Stimulated activated naive CD4-positive, alpha-beta T cell (primary cell): Measurements from ENCODE around the gene RNU7-1.

Experiments
- DNase-seq, 6 experiments: peaks; one replicate each; lab custom pipeline; 2025; lab: John Stamatoyannopoulos, UW

Gene RNU7-1

GRCh38 chr12:6964605-6965025, 21.0 kb downstream of the RNU7-1 start:
- no peak for DNase-seq

GRCh38 chr12:6965026-6965661, 21.5 kb downstream of the RNU7-1 start:
- DNase-seq, result peak; percentile 73 to 91 (median 84)

DNA sequence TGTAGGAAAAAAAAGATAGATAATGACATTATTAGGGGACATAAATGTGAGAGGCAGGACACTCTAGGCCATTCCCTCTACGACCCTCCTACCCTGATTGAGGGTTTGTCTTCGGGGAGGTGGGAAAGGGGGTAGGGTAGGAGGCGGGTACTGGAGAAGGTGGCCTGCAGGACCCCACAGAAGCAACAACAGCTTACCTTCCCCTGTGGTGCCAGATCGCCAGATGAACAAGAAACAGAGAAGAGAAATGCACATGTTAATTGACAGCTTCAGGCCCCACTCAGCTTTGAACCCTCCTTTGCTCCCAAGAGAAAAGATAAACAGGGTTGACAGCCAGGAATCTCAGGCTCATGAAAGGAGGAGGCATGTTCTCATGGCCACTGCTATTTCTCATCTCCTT, 22.1 kb downstream of the RNU7-1 start:
- no peak for DNase-seq

GRCh38 chr12:6966351-6966750, 22.7 kb downstream of the RNU7-1 start:
- DNase-seq, result no peak

- DNase-seq, result no peak
These were observed 24.1 kb downstream of the RNU7-1 start for GRCh38 chr12:6967651-6968100.

DNA sequence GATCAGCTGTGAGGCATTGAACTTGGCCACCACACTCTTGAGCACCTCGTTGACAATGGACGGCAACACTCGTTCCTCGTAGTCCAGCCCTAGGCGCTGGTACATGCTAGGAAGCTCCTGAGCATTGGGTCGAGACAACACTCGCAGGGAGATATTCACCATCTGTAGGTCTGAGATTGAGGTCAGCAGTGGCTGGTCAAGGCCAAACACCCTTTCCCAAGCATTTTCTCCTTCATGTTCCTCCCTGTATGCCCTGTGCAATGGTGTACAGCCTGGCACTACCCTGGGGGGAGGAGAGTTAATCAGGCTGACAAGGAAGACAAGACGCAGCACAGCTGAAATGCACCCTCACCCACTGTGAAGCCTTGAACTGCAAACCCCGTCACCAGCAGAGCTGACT, 24.8 kb downstream of the RNU7-1 start:
- no peak for DNase-seq

GRCh38 chr12:6970096-6970527, 26.5 kb downstream of the RNU7-1 start:
- peak in 1 of 6 experiments; percentile 51 for DNase-seq

DNA sequence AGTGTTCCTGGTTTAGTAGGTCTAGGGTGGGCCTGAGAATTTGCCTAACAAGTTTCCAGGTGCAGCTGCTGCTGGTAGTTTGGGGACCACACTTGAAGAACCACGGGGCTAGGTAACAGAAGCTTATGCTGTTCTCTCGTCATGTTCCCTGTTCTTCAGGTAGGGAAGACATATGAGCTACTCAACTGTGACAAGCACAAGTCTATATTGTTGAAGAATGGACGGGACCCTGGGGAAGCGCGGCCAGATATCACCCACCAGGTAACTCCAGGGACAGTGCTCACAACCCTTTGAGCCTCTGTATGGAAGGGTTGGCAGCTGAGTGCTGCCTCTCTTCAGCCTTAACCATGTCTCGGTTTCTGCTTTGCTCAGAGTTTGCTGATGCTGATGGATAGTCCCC, 30.6 kb downstream of the RNU7-1 start:
- DNase-seq, result no peak

- DNase-seq, result no peak
These were observed 31.8 kb downstream of the RNU7-1 start for GRCh38 chr12:6975297-6976032.

GRCh38 chr12:6977653-6978052, 34.0 kb downstream of the RNU7-1 start:
- no peak for DNase-seq

DNA sequence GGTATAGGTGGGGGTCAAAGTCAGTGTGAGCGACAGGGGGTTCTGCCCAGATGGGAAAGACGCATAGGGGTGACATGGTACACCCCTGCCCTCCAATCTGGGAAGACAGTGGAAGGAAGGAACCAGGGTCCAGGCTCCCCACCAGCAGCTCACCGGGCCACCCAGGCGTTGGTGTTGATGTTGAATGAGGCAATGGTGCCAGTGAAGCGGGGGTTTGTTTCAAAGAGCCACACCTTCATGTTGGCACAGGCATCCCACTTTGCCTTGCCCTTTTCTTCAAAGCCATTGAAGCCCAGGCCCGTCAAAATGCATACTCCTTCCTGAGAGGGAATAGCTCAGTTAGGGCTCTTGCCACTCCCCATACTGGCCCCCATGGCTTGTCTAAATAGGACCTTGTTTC, 34.6 kb downstream of the RNU7-1 start:
- DNase-seq, result no peak

- no peak for DNase-seq
These were observed 35.0 kb downstream of the RNU7-1 start for GRCh38 chr12:6978611-6979011.

DNA sequence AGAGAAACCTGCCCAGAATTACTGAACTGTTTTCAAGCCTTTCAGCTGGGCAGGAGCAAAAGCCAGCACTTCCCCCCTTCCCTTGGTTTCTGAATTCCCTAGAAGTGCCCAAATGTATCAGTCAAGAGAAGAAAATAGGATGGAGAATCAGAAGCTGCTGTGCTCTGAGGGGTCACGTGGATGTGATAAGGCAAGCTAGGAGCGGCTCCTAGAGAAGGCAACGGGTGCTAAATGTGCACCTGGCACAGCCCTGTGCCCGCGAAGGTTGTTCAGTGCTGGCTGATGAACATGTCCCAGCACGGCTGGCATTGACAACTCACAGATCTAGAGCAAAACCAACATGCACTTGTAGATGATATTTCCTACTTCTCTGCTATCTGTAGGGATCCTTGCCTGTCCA, 35.4 kb downstream of the RNU7-1 start:
- DNase-seq, result no peak

DNA sequence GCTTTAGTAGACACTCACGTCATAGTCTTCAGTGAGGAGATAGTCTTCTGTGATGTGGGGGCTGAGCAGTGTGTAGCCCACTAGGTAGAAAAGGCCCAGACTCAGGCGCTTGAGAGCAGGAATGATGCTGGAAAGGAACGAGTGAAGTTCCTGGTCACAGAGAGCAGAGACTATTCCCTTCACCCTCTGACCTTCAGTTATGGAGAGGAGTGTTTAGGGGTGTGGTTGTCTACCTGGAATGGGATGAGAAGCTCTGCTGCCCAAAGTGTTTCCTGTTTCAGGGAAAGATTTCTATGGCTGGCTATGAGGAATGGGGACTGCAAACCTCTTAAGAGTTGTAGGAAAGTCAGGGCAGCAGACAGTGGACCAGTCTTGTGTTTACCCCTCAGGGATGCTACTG, 35.8 kb downstream of the RNU7-1 start:
- no peak for DNase-seq

- no peak for DNase-seq
These were observed 36.5 kb downstream of the RNU7-1 start for GRCh38 chr12:6980075-6980474.

GRCh38 chr12:6980740-6981139, 37.1 kb downstream of the RNU7-1 start:
- no peak for DNase-seq

- DNase-seq, result no peak
These were observed 37.8 kb downstream of the RNU7-1 start for GRCh38 chr12:6981152-6982052.

DNA sequence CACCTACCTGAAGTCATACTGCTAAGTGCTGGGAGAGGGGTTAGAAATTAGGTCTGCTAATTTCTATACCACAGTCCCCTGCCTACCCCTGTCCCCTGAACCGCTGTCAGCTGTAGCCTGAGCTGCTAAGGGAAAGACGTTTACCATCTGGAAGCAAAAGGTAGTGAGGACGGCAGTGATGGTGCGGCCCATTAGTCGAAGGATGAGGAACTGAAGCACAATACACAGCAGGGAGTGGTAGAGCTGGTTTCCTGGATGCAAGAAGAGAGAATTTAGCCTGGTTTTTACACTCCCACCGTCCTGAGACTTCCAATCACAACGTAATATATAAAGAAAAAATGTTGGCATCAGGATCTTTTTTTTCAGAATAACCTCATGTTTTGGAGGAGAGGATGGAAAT, 38.9 kb downstream of the RNU7-1 start:
- DNase-seq, result no peak

DNA sequence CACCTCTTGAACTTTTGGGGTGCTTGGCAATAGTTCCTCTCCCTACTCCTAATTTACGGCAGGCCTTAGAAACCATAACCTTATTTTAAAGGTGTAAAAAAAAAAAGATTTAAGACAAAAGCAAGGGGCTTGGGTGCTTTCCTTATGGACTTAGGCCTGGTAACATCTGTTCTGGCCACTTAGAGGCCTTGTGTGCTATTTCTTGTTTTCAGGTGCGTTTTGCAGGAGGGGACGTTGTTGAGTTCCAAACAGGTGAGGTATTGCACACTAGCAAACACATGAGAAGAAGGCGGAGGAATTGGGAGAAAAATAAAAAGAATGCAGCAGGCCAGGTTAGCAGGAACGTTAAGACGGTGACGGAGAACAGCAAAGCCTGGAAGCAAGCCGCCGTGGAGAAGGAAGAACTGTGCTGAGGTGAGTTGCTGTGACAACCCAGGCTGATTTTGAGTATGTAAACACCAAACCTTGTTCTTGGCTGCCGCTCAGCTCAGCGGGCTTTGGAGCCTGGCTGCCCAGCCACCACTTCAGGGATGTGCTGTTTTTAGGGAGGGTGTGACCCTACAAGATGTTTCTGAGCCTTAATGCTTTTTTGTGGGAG, 44.4 kb downstream of the RNU7-1 start:
- no peak for DNase-seq
